SK-N-SH (cell line): ENCODE measurements around the gene KCNH3. TPM values are rescaled to one million over a fixed set of nuclear protein-coding genes. Genes with fewer than 3 reads are reported as not detected.

Source experiments
- CTCF ChIA-PET: fragments of 300-600, 350-600 bp; formaldehyde crosslinking; extraction: SDS; loops from one replicate; lab custom pipeline; 2021; lab: Yijun Ruan, JAX
- POLR2A ChIA-PET: fragments of 350-600 bp; sonication (Branson Sonifier 250); formaldehyde crosslinking; extraction: SDS; loops from one replicate; lab custom pipeline; 2020; ENCODE audit warnings: antibody characterized with exemption, inconsistent platforms; lab: Yijun Ruan, JAX
- DNase-seq: peaks from one replicate; pipeline ENCODE4 v3.0.0; 2012
- H2AFZ ChIP-seq: fragments of 200-600 bp; sonication (generic); 2 replicates; pipeline ENCODE4 v1.8.1; 2016; ENCODE audit warnings: antibody characterized with exemption, mild to moderate bottlenecking, low read depth
- H3F3A ChIP-seq: fragments of 200-600 bp; sonication (generic); replicated peaks from 2 replicates; pipeline ENCODE3; 2016; ENCODE audit warnings: antibody characterized with exemption, mild to moderate bottlenecking; ENCODE audit not compliant: insufficient read depth
- H3K27ac ChIP-seq, 2 experiments: fragments of 200-500 bp in 1 of 2; fragments of 200-600 bp in 1 of 2; sonication (Bioruptor generic) in 1 of 2; sonication (generic), shearing (Covaris generic) in 1 of 2; 2 replicates each; pipeline versions ENCODE4 v1.5.1 to v1.6.1; 2014 to 2016; ENCODE audit warnings: low read depth in 2 of 2, inconsistent platforms in 1 of 2, low read length in 1 of 2, mild to moderate bottlenecking in 1 of 2, mixed read lengths in 1 of 2
- H3K27me3 ChIP-seq: fragments of 200-600 bp; sonication (generic), shearing (Covaris generic); 2 replicates; pipeline ENCODE4 v1.6.1; 2016; ENCODE audit warnings: mixed run types; ENCODE audit not compliant: insufficient read depth
- H3K36me3 ChIP-seq, 2 experiments: fragments of 200-500 bp in 1 of 2; fragments of 200-600 bp in 1 of 2; sonication (Bioruptor generic) in 1 of 2; sonication (generic) in 1 of 2; replicated peaks in 1 of 2; 2 replicates each; pipeline versions ENCODE3 to v1.5.1; 2014 to 2016; ENCODE audit warnings: low read length in 1 of 2, mild to moderate bottlenecking in 1 of 2; ENCODE audit not compliant: insufficient read depth in 2 of 2, control insufficient read depth in 1 of 2
- H3K4me1 ChIP-seq, 2 experiments: fragments of 200-500 bp in 1 of 2; fragments of 200-600 bp in 1 of 2; sonication (Bioruptor generic) in 1 of 2; sonication (generic), shearing (Covaris generic) in 1 of 2; 2 replicates each; pipeline versions ENCODE4 v1.5.1 to v1.6.1; 2014 to 2016; ENCODE audit warnings: low read depth in 1 of 2, low read length in 1 of 2, mixed run types in 1 of 2; ENCODE audit not compliant: insufficient read depth in 2 of 2, control insufficient read depth in 1 of 2
- H3K4me2 ChIP-seq: fragments of 200-600 bp; sonication (generic), shearing (Covaris generic); 2 replicates; pipeline ENCODE4 v1.6.1; 2017; ENCODE audit warnings: mixed run types
- H3K4me3 ChIP-seq, 2 experiments: fragments of 200-500 bp in 1 of 2; fragments of 200-600 bp in 1 of 2; sonication (Bioruptor generic) in 1 of 2; sonication (generic), shearing (Covaris generic) in 1 of 2; 2 replicates each; pipeline versions ENCODE4 v1.5.1 to v1.8.1; 2014 to 2016; ENCODE audit warnings: low read depth in 2 of 2, inconsistent platforms in 1 of 2, low read length in 1 of 2, mild to moderate bottlenecking in 1 of 2, mixed read lengths in 1 of 2, moderate library complexity in 1 of 2
- H3K79me2 ChIP-seq: fragments of 200-600 bp; sonication (generic); 2 replicates; pipeline ENCODE4 v1.8.1; 2017; ENCODE audit warnings: mild to moderate bottlenecking; ENCODE audit not compliant: insufficient read depth
- H3K9ac ChIP-seq: fragments of 200-600 bp; sonication (generic); 2 replicates; pipeline ENCODE4 v1.6.1; 2017; ENCODE audit warnings: mixed run types
- H3K9me2 ChIP-seq: fragments of 200-600 bp; sonication (generic); 2 replicates; pipeline ENCODE4 v1.6.1; 2017; ENCODE audit warnings: mixed run types
- H3K9me3 ChIP-seq: fragments of 200-600 bp; sonication (generic); 2 replicates; pipeline ENCODE4 v1.6.1; 2017; ENCODE audit warnings: mixed run types, mild to moderate bottlenecking, moderate library complexity
- H4K20me1 ChIP-seq: fragments of 200-600 bp; sonication (generic); 2 replicates; pipeline ENCODE4 v1.6.1; 2017; ENCODE audit warnings: mild to moderate bottlenecking, mixed run types; ENCODE audit not compliant: insufficient read depth
- CHD2 ChIP-seq: fragments of 150-350 bp; IDR thresholded peaks from 2 replicates; pipeline ENCODE4 v1.6.1; 2018; ENCODE audit warnings: low read length; ENCODE audit not compliant: partially characterized antibody
- CTCF ChIP-seq: fragments of 200-600 bp; sonication (generic); IDR thresholded peaks from 2 replicates; pipeline ENCODE4 v1.6.1; 2017; ENCODE audit warnings: antibody characterized with exemption, mild to moderate bottlenecking, moderate library complexity
- ELF1 ChIP-seq: IDR thresholded peaks from 2 replicates; pipeline ENCODE4 v1.4.0; 2012
- EP300 ChIP-seq, 2 experiments: IDR thresholded peaks; 2 replicates each; pipeline versions ENCODE4 v1.4.0 to v1.6.1; 2012; ENCODE audit warnings: borderline replicate concordance in 1 of 2, low read depth in 1 of 2, low read length in 1 of 2
- EZH2phosphoT487 ChIP-seq: fragments of 200-600 bp; sonication (generic); IDR thresholded peaks from 2 replicates; pipeline ENCODE4 v1.6.1; 2017; ENCODE audit warnings: low read depth, mixed run types, mild to moderate bottlenecking, antibody characterized with exemption, moderate library complexity, borderline replicate concordance
- FOSL2 ChIP-seq: IDR thresholded peaks from 2 replicates; pipeline ENCODE4 v1.4.0; 2012; ENCODE audit warnings: low read depth, mild to moderate bottlenecking, moderate library complexity, borderline replicate concordance
- FOXM1 ChIP-seq: IDR thresholded peaks from 2 replicates; pipeline ENCODE4 v1.4.0; 2012; ENCODE audit warnings: low read depth, mild to moderate bottlenecking
- GABPA ChIP-seq: IDR thresholded peaks from 2 replicates; pipeline ENCODE4 v1.4.0; 2012; ENCODE audit warnings: low read depth, mild to moderate bottlenecking
- GATA2 ChIP-seq: sonication (generic); formaldehyde crosslinking; IDR thresholded peaks from 2 replicates; pipeline ENCODE4 v1.5.0; 2020; ENCODE audit warnings: mild to moderate bottlenecking, missing genetic modification reagents
- IRF3 ChIP-seq: fragments of 150-350 bp; IDR thresholded peaks from 2 replicates; pipeline ENCODE4 v1.6.1; 2016; ENCODE audit warnings: mild to moderate bottlenecking, low read depth, low read length
- JUND ChIP-seq: IDR thresholded peaks from 2 replicates; pipeline ENCODE4 v1.4.0; 2012
- MAX ChIP-seq: IDR thresholded peaks from 2 replicates; pipeline ENCODE4 v1.4.0; 2012; ENCODE audit warnings: low read depth
- MEF2A ChIP-seq: IDR thresholded peaks from 2 replicates; pipeline ENCODE4 v1.4.0; 2012; ENCODE audit warnings: low read depth, borderline replicate concordance
- MXI1 ChIP-seq: IDR thresholded peaks from 2 replicates; pipeline ENCODE4 v1.6.1; 2012; ENCODE audit warnings: mild to moderate bottlenecking, low read depth, low read length, improper control_type of control experiment
- NFIC ChIP-seq: IDR thresholded peaks from 2 replicates; pipeline ENCODE4 v1.4.0; 2012; ENCODE audit warnings: borderline replicate concordance
- PBX3 ChIP-seq: IDR thresholded peaks from 2 replicates; pipeline ENCODE4; 2012
- RCOR1 ChIP-seq: fragments of 150-350 bp; IDR thresholded peaks from 2 replicates; pipeline ENCODE4 v1.6.1; 2017; ENCODE audit warnings: antibody characterized with exemption, low read length
- RFX5 ChIP-seq: IDR thresholded peaks from 2 replicates; pipeline ENCODE4 v1.6.1; 2012; ENCODE audit warnings: mild to moderate bottlenecking, improper control_type of control experiment, low read length
- RXRA ChIP-seq: IDR thresholded peaks from 2 replicates; pipeline ENCODE4 v1.4.0; 2012; ENCODE audit warnings: low read depth, mild to moderate bottlenecking, borderline replicate concordance
- SIN3A ChIP-seq: IDR thresholded peaks from 2 replicates; pipeline ENCODE4 v1.6.1; 2012; ENCODE audit warnings: low read depth, mild to moderate bottlenecking, low read length, moderate library complexity, borderline replicate concordance
- SMC3 ChIP-seq: IDR thresholded peaks from 2 replicates; pipeline ENCODE4 v1.6.1; 2012; ENCODE audit warnings: low read depth, low read length, improper control_type of control experiment
- TAF1 ChIP-seq: IDR thresholded peaks from 2 replicates; pipeline ENCODE4 v1.6.1; 2012; ENCODE audit warnings: low read depth, mild to moderate bottlenecking, low read length, moderate library complexity, borderline replicate concordance
- TCF12 ChIP-seq: IDR thresholded peaks from 2 replicates; pipeline ENCODE4 v1.4.0; 2012
- TEAD4 ChIP-seq: IDR thresholded peaks from 2 replicates; pipeline ENCODE4 v1.4.0; 2012; ENCODE audit warnings: mild to moderate bottlenecking, borderline replicate concordance; ENCODE audit not compliant: insufficient read depth
- USF1 ChIP-seq: IDR thresholded peaks from 2 replicates; pipeline ENCODE4 v1.4.0; 2012; ENCODE audit warnings: low read depth, borderline replicate concordance
- USF2 ChIP-seq: fragments of 150-350 bp; IDR thresholded peaks from 2 replicates; pipeline ENCODE4 v1.6.1; 2017; ENCODE audit warnings: antibody characterized with exemption, low read length, low read depth, borderline replicate concordance
- YY1 ChIP-seq: IDR thresholded peaks from 2 replicates; pipeline ENCODE4 v1.4.0; 2012; ENCODE audit warnings: low read depth, mild to moderate bottlenecking
- WGBS: methylation state at CpG from one replicate; pipeline ENCODE4 v1.1.6; 2017; ENCODE audit warnings: low lambda C conversion rate; 5-methylcytosine and 5-hydroxymethylcytosine counted together
- polyA plus RNA-seq, 3 experiments: library from polyadenylated mRNA; depleted of rRNA; stranded (reverse); fragments of >200 nt; gene quantifications; 2 replicates each; pipeline ENCODE4 v1.2.3, GENCODE V29; 2012

KCNH3 gene
- polyA plus RNA-seq, 1 of the 3 experiments (the other 2 are of a cell fraction), result 3.7 TPM

GRCh38 chr12:49505672-49506071, 33.2 kb upstream of the KCNH3 start (continued):
- TF ChIP-seq GATA2 (CRISPR knock-in tag) (no peak), TCF12 (peak; percentile 71), RXRA (no peak), EZH2phosphoT487 (no peak), TAF1 (no peak), CHD2 (no peak), RCOR1 (no peak), YY1 (no peak), USF1 (no peak), MEF2A (no peak)

- Histone ChIP-seq H3K79me2 (peaks cover 41% of the 10 kb centered on the region), H3K4me1 (peaks cover 3 to 69% of the 10 kb centered on the region in 2 experiments; a peak in 3 of 4 replicates), H3K4me2 (peak overlapping the region; percentile 55; the same call in 1 of the 2 replicates), H3F3A (peaks cover 67% of the 10 kb centered on the region), H4K20me1 (no peaks in the 10 kb centered on the region), H3K4me3 (no peak overlapping the region), H2AFZ (no peak overlapping the region), H3K9ac (peak overlapping the region; percentile 54), H3K9me2 (no peaks in the 10 kb centered on the region), H3K27ac (peak overlapping the region; percentile 66 to 90; a peak in 3 of 4 replicates), H3K27me3 (no peaks in the 10 kb centered on the region), H3K9me3 (no peaks in the 10 kb centered on the region), H3K36me3 (peaks cover 7 to 53% of the 10 kb centered on the region in 2 experiments)
- DNase-seq, result no peak
- ChIA-PET CTCF (interaction anchor here (26.5 kb wide), 1 partner anchor 144 kb away, joined by 617 read pairs; the partner anchor contains the start of gene SPATS2), POLR2A (interaction anchor here (0.8 kb wide), 1 partner anchor 10 kb away, joined by 4 read pairs; no protein-coding TSS in a partner anchor)
- 8% methylated on average over 4 of the region's 4 CpGs for WGBS
- TF ChIP-seq USF2, result no peak
- peak; percentile 65; the same call in 1 of the 2 replicates for TF ChIP-seq MAX
- peak; percentile 86 for TF ChIP-seq FOSL2
- TF ChIP-seq NFIC, result peak; percentile 79
- peak; percentile 75 for TF ChIP-seq PBX3
- peak; percentile 87 for TF ChIP-seq JUND
- TF ChIP-seq EZH2phosphoT487, result no peak
- TF ChIP-seq TAF1, result peak; percentile 25; the same call in 1 of the 2 replicates
- TF ChIP-seq TEAD4, result peak; percentile 91
- peak; percentile 75; the same call in 1 of the 2 replicates for TF ChIP-seq FOXM1
- no peak for TF ChIP-seq MXI1
- TF ChIP-seq RXRA, result peak; percentile 75; the same call in 1 of the 2 replicates
- peak; percentile 68; the same call in 1 of the 2 replicates for TF ChIP-seq SIN3A
- TF ChIP-seq EP300 (IDR thresholded peaks at IDR 0.05; ENCODE audit: borderline replicate concordance in 1 of 2, low read depth in 1 of 2, low read length in 1 of 2), result peak in 1 of 2 experiments; percentile 94; a peak in 2 of 4 replicates
- TF ChIP-seq CTCF, result no peak
- no peak for TF ChIP-seq SMC3
- TF ChIP-seq IRF3, result no peak
- TF ChIP-seq TCF12, result peak; percentile 87
- peak; percentile 20; the same call in 1 of the 2 replicates for TF ChIP-seq ELF1
- 0 out of 2 replicates have a peak, but pooled peaks have one; percentile 17 for TF ChIP-seq GABPA
- no peak for TF ChIP-seq YY1
- TF ChIP-seq RFX5, result no peak
Observed at GRCh38 chr12:49507139-49507538, 31.7 kb upstream of the KCNH3 start.
